ENCODE measurements around the gene KIAA1328. TPM values are rescaled to one million over a fixed set of nuclear protein-coding genes. Genes with fewer than 3 reads are reported as not detected.

KIAA1328 gene
- total RNA-seq, 1 donor from 2014 or later, result 5.8 TPM

GRCh38 chr18:36792634-36793283 lies 36.2 kb upstream of the KIAA1328 start:
- Histone ChIP-seq H3K27me3 (ENCODE audit: control insufficient read depth, insufficient read depth, low read length) (no peaks in the 10 kb centered on the region), H3K36me3 (ENCODE audit: control insufficient read depth, insufficient read depth, low read length) (peaks cover 7% of the 10 kb centered on the region), H3K4me3 (ENCODE audit: low read depth, low read length) (no peak overlapping the region)
- TF ChIP-seq CTCF (IDR thresholded peaks at IDR 0.05; ENCODE audit: insufficient read depth, low read length, severe bottlenecking), result no peak
- FAIRE-seq (no peak), DNase-seq (ENCODE audit: low read depth) (no peak)

DNA sequence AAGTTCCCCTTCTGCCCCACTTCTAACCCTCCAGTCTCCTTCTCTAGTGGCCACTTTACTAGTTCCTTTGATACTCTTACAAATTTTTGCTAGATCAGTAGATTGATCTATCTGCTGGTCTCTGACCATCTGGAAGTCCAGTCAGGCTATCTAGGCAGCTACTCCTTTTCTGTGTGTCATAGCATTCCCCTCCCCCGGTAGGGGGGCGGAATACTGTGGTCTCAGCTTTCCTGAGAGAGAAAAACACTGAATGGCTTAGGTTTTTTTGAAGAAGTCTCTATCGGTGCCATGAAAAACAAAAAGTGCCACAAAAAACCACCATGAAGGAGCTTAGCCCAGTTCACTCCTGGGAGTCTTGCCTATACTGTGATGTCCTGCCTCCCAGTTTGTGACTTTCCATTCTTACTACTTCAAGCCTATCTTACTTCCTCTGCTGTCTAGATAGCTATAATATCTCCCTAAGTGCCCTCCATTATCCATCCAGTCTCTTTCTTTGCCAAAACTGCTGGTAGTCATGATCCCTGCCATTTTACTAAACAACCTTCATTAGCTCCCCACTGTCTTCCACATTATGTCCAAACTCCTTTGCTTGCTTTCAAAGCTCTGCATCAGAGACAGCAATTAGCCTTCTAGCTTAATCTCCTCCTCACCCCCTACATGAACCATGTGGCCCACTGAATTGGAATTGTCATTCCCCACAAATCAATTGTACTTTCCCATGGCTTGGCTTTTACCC lies 30.0 kb upstream of the KIAA1328 start:
- H3K4me3 ChIP-seq (ENCODE audit: low read depth, low read length), result no peak overlapping the region
- TF ChIP-seq CTCF (IDR thresholded peaks at IDR 0.05; ENCODE audit: insufficient read depth, low read length, severe bottlenecking), result no peak
- no peaks in the 10 kb centered on the region for H3K27me3 ChIP-seq (ENCODE audit: control insufficient read depth, insufficient read depth, low read length)
- DNase-seq (ENCODE audit: low read depth), result no peak
- no peak for FAIRE-seq
- peaks cover 15% of the 10 kb centered on the region for H3K36me3 ChIP-seq (ENCODE audit: control insufficient read depth, insufficient read depth, low read length)

- peaks cover 22% of the 10 kb centered on the region for H3K36me3 ChIP-seq (ENCODE audit: control insufficient read depth, insufficient read depth, low read length)
- H3K27me3 ChIP-seq (ENCODE audit: control insufficient read depth, insufficient read depth, low read length), result no peaks in the 10 kb centered on the region
- no peak for FAIRE-seq
- no peak overlapping the region for H3K4me3 ChIP-seq (ENCODE audit: low read depth, low read length)
- no peak for TF ChIP-seq CTCF (IDR thresholded peaks at IDR 0.05; ENCODE audit: insufficient read depth, low read length, severe bottlenecking)
- no peak for DNase-seq (ENCODE audit: low read depth)
Measured at GRCh38 chr18:36805105-36805504, 23.8 kb upstream of the KIAA1328 start.

DNA sequence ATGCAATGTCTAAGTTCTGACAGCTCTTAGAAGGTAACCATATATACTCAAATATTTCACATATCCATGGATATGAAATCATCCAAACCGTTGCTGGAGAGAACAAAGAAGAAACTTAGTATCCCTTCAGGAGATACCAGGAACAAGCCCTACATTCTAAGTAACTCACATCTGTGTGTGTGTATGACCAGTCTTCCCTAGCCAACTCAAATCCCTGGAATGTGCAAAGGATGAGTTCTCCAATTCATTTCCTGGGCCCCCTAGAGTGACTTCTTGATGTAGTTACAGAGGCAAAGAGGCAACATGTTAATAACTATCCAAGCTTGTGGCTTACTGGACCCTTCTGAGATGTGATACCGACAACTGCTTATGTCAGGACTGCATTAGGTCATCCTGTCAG lies 20.2 kb upstream of the KIAA1328 start:
- Histone ChIP-seq H3K27me3 (ENCODE audit: control insufficient read depth, insufficient read depth, low read length) (no peaks in the 10 kb centered on the region), H3K36me3 (ENCODE audit: control insufficient read depth, insufficient read depth, low read length) (peaks cover 19% of the 10 kb centered on the region), H3K4me3 (ENCODE audit: low read depth, low read length) (no peak overlapping the region)
- FAIRE-seq (no peak), DNase-seq (ENCODE audit: low read depth) (no peak)
- TF ChIP-seq CTCF (IDR thresholded peaks at IDR 0.05; ENCODE audit: insufficient read depth, low read length, severe bottlenecking), result no peak

DNA sequence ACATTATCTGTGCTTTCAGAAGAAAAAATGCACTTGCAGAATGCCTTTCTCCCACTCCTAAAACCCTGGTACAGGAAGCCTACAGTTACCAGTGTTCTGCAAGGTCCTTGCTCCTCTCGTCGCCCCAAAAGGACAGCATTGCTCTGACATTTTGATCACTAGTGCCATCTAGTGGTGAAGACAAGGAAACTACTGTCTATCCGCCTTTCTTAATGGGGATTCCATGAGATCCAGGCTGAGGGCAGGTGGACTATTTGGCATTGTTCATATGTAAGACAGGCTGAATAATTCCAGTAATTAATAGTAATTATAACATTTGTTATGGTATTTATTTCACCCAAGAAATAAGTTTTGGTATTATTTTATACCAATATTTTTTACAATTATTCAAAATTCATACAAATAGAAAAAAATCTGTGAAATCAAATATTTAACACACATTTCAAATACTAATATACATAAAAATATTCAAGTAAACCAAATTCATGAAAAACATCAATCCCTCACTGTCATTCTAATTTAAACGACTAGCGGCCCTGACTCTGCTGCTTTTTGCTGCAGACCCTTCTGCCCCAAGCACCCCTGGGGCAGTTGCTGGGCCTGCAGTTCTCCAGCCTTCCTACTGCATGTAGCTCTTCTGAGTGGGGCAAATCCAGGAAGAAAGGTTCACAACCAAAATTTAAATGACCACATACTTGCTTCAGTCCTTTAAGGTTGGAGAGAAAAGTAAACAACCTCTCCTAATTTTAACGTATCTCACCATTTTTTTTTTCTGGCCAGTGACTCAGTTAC lies 19.1 kb upstream of the KIAA1328 start:
- peaks cover 15% of the 10 kb centered on the region for H3K36me3 ChIP-seq (ENCODE audit: control insufficient read depth, insufficient read depth, low read length)
- no peaks in the 10 kb centered on the region for H3K27me3 ChIP-seq (ENCODE audit: control insufficient read depth, insufficient read depth, low read length)
- DNase-seq (ENCODE audit: low read depth), result peak; percentile 64
- H3K4me3 ChIP-seq (ENCODE audit: low read depth, low read length), result no peak overlapping the region
- TF ChIP-seq CTCF (IDR thresholded peaks at IDR 0.05; ENCODE audit: insufficient read depth, low read length, severe bottlenecking), result peak; percentile 69
- FAIRE-seq, result no peak
